Ishikawa (cell line): Measurements from ENCODE around the gene NDUFA6.

Source experiments
- CEBPB ChIP-seq: IDR thresholded peaks from 2 replicates; pipeline ENCODE4 v1.6.1; 2012
- CREB1 ChIP-seq: IDR thresholded peaks from 2 replicates; pipeline ENCODE4 v1.6.1; 2012; ENCODE audit warnings: low read depth
- EGR1 ChIP-seq: IDR thresholded peaks from 2 replicates; pipeline ENCODE4 v1.6.1; 2012
- EP300 ChIP-seq: IDR thresholded peaks from 2 replicates; pipeline ENCODE4 v1.6.1; 2012; ENCODE audit warnings: borderline replicate concordance
- FOXM1 ChIP-seq: IDR thresholded peaks from 2 replicates; pipeline ENCODE4 v1.6.1; 2012; ENCODE audit warnings: low read depth, borderline replicate concordance
- MAX ChIP-seq: IDR thresholded peaks from 2 replicates; pipeline ENCODE4 v1.6.1; 2012
- NFIC ChIP-seq: IDR thresholded peaks from 2 replicates; pipeline ENCODE4 v1.6.1; 2012
- RAD21 ChIP-seq: IDR thresholded peaks from 2 replicates; pipeline ENCODE4 v1.6.1; 2012; ENCODE audit warnings: low read depth
- REST ChIP-seq: IDR thresholded peaks from 2 replicates; pipeline ENCODE4 v1.6.1; 2012; ENCODE audit warnings: low read depth, mild to moderate bottlenecking
- TAF1 ChIP-seq: IDR thresholded peaks from 2 replicates; pipeline ENCODE4 v1.6.1; 2012; ENCODE audit warnings: low read depth, mild to moderate bottlenecking
- TCF12 ChIP-seq: IDR thresholded peaks from 2 replicates; pipeline ENCODE4 v1.6.1; 2012; ENCODE audit warnings: low read depth
- TEAD4 ChIP-seq: IDR thresholded peaks from 2 replicates; pipeline ENCODE4 v1.6.1; 2012
- USF1 ChIP-seq: IDR thresholded peaks from 2 replicates; pipeline ENCODE4 v1.6.1; 2012
- YY1 ChIP-seq: IDR thresholded peaks from 2 replicates; pipeline ENCODE4 v1.6.1; 2012; ENCODE audit warnings: low read depth
- ZBTB7A ChIP-seq: IDR thresholded peaks from 2 replicates; pipeline ENCODE4 v1.6.1; 2012; ENCODE audit warnings: low read depth

The NDUFA6 gene

GRCh38 chr22:42077486-42078125, 13.0 kb downstream of the NDUFA6 start:
- TF ChIP-seq FOXM1 = no peak
- TF ChIP-seq RAD21 = no peak
- no peak for TF ChIP-seq TAF1
- TF ChIP-seq ZBTB7A = no peak
- TF ChIP-seq EP300 = no peak
- TF ChIP-seq CREB1 = no peak
- no peak for TF ChIP-seq USF1
- no peak for TF ChIP-seq CEBPB

GRCh38 chr22:42076764-42077485, 13.6 kb downstream of the NDUFA6 start:
- TF ChIP-seq REST = no peak
- no peak for TF ChIP-seq USF1
- no peak for TF ChIP-seq TAF1
- TF ChIP-seq CEBPB = no peak

GRCh38 chr22:42074846-42075676, 15.5 kb downstream of the NDUFA6 start:
- TF ChIP-seq EP300 = no peak
- no peak for TF ChIP-seq TAF1
- TF ChIP-seq ZBTB7A = no peak
- TF ChIP-seq FOXM1 = no peak
- no peak for TF ChIP-seq RAD21
- no peak for TF ChIP-seq TEAD4
- no peak for TF ChIP-seq CEBPB

GRCh38 chr22:42074132-42074811, 16.3 kb downstream of the NDUFA6 start, which contains the start of gene PHETA2:
PHETA2 (plus strand) TSS chr22:42074248; CDS start chr22:42077294, 3,046 bp downstream.
- no peak for TF ChIP-seq MAX
- TF ChIP-seq FOXM1 = no peak
- no peak for TF ChIP-seq TCF12
- TF ChIP-seq REST = no peak
- TF ChIP-seq CEBPB = no peak
- TF ChIP-seq EP300 = no peak
- TF ChIP-seq YY1 = no peak
- TF ChIP-seq EGR1 = no peak
- TF ChIP-seq ZBTB7A = no peak
- TF ChIP-seq TAF1 = no peak
- no peak for TF ChIP-seq NFIC

GRCh38 chr22:42073621-42074041, 16.9 kb downstream of the NDUFA6 start:
- TF ChIP-seq ZBTB7A (no peak), REST (no peak), TEAD4 (no peak), YY1 (no peak), USF1 (no peak), FOXM1 (no peak), RAD21 (no peak), EP300 (no peak), EGR1 (no peak), NFIC (no peak), MAX (no peak), TCF12 (no peak), CREB1 (no peak), TAF1 (no peak), CEBPB (no peak)
